Loucy (cell line): ENCODE results near the gene PSMD12.
A peak's percentile ranks its signal among the peaks of the same experiment; 100 is the strongest.

Source experiments
- H2AFZ ChIP-seq: fragments of 200-600 bp; sonication (generic); 2 replicates; pipeline ENCODE4 v1.6.0; 2016; ENCODE audit warnings: antibody characterized with exemption, mild to moderate bottlenecking, low read length, moderate library complexity
- H3F3A ChIP-seq: fragments of 200-600 bp; 2 replicates; pipeline ENCODE4 v1.6.0; 2016; ENCODE audit warnings: antibody characterized with exemption, low read depth, mild to moderate bottlenecking
- H3K27me3 ChIP-seq: fragments of 200-600 bp; sonication (generic); 2 replicates; pipeline ENCODE4 v1.6.1; 2014; ENCODE audit warnings: low read length, mild to moderate bottlenecking; ENCODE audit not compliant: insufficient read depth, poor library complexity, severe bottlenecking
- H3K36me3 ChIP-seq: fragments of 200-600 bp; sonication (generic); 2 replicates; pipeline ENCODE4 v1.6.1; 2016; ENCODE audit warnings: low read length; ENCODE audit not compliant: insufficient read depth
- H3K4me1 ChIP-seq: fragments of 200-600 bp; sonication (generic); 2 replicates; pipeline ENCODE4 v1.5.1; 2014; ENCODE audit warnings: low read length, mild to moderate bottlenecking; ENCODE audit not compliant: insufficient read depth, poor library complexity, severe bottlenecking
- H3K4me2 ChIP-seq: fragments of 200-600 bp; sonication (generic); 2 replicates; pipeline ENCODE4 v1.6.0; 2014; ENCODE audit warnings: antibody characterized with exemption, low read length, low read depth, mild to moderate bottlenecking; ENCODE audit not compliant: poor library complexity, severe bottlenecking
- H3K4me3 ChIP-seq: fragments of 200-600 bp; sonication (generic); 2 replicates; pipeline ENCODE4 v1.5.1; 2014; ENCODE audit warnings: low read length, mild to moderate bottlenecking, mixed read lengths; ENCODE audit not compliant: poor library complexity, severe bottlenecking
- H3K79me2 ChIP-seq: fragments of 200-600 bp; sonication (generic); 2 replicates; pipeline ENCODE4 v1.6.1; 2014; ENCODE audit warnings: low read length; ENCODE audit not compliant: insufficient read depth
- H3K9ac ChIP-seq: fragments of 200-600 bp; sonication (generic); 2 replicates; pipeline ENCODE4 v1.6.0; 2014; ENCODE audit warnings: mild to moderate bottlenecking, low read depth, low read length, moderate library complexity; ENCODE audit not compliant: poor library complexity, severe bottlenecking
- H3K9me2 ChIP-seq: fragments of 200-600 bp; sonication (generic); replicated peaks from 2 replicates; pipeline ENCODE4 v1.6.1; 2016; ENCODE audit warnings: low read depth, low read length, mixed read lengths
- H3K9me3 ChIP-seq: fragments of 200-600 bp; sonication (generic); 2 replicates; pipeline ENCODE4 v1.6.1; 2014; ENCODE audit warnings: mild to moderate bottlenecking, antibody characterized with exemption, low read length, low read depth; ENCODE audit not compliant: insufficient read depth
- H4K20me1 ChIP-seq: fragments of 200-600 bp; sonication (generic); 2 replicates; pipeline ENCODE4 v1.6.0; 2014; ENCODE audit warnings: antibody characterized with exemption, low read length, mild to moderate bottlenecking; ENCODE audit not compliant: insufficient read depth, poor library complexity, severe bottlenecking
- CTCF ChIP-seq: fragments of 200-600 bp; sonication (generic); conservative IDR thresholded peaks from 2 replicates; pipeline ENCODE4 v1.5.1; 2014; ENCODE audit warnings: mild to moderate bottlenecking, antibody characterized with exemption, low read length
- EZH2phosphoT487 ChIP-seq: fragments of 200-600 bp; IDR thresholded peaks from 2 replicates; pipeline ENCODE4 v1.6.1; 2018; ENCODE audit warnings: antibody characterized with exemption, mild to moderate bottlenecking, moderate library complexity, borderline replicate concordance

Gene PSMD12

GRCh38 chr17:67400193-67400592, 33.8 kb upstream of the PSMD12 start:
- Histone ChIP-seq H3K4me2 (peak overlapping the region; percentile 47), H3K36me3 (no peaks in the 10 kb centered on the region), H3K9ac (no peak overlapping the region)

GRCh38 chr17:67399676-67400075, 33.3 kb upstream of the PSMD12 start:
- no peak overlapping the region for H3K9ac ChIP-seq
- no peaks in the 10 kb centered on the region for H3K9me3 ChIP-seq
- no peak overlapping the region for H2AFZ ChIP-seq
- H3K9me2 ChIP-seq = no peaks in the 10 kb centered on the region
- no peaks in the 10 kb centered on the region for H3F3A ChIP-seq
- no peaks in the 10 kb centered on the region for H3K36me3 ChIP-seq
- no peak overlapping the region for H3K4me3 ChIP-seq
- TF ChIP-seq CTCF = no peak
- no peak for TF ChIP-seq EZH2phosphoT487
- H3K4me2 ChIP-seq = peak overlapping the region; percentile 47
- H3K4me1 ChIP-seq = peaks cover 13% of the 10 kb centered on the region
- H3K27me3 ChIP-seq = no peaks in the 10 kb centered on the region
- no peaks in the 10 kb centered on the region for H4K20me1 ChIP-seq
- 0 out of 2 replicates have a peak, but pooled peaks cover 5% of the 10 kb centered on the region for H3K79me2 ChIP-seq

More at GRCh38 chr17:67400193-67400592, 33.8 kb upstream of the PSMD12 start:
- 0 out of 2 replicates have a peak, but pooled peaks cover 5% of the 10 kb centered on the region for H3K79me2 ChIP-seq
- H3K4me1 ChIP-seq = peaks cover 13% of the 10 kb centered on the region
- H4K20me1 ChIP-seq = no peaks in the 10 kb centered on the region
- TF ChIP-seq EZH2phosphoT487 (no peak), CTCF (no peak)
- H3K9me2 ChIP-seq = no peaks in the 10 kb centered on the region
- 0 out of 2 replicates have a peak overlapping the region, but pooled peaks have one; percentile 59 for H2AFZ ChIP-seq
- H3K4me3 ChIP-seq = peak overlapping the region; percentile 4
- no peaks in the 10 kb centered on the region for H3K27me3 ChIP-seq
- no peaks in the 10 kb centered on the region for H3F3A ChIP-seq
- H3K9me3 ChIP-seq = no peaks in the 10 kb centered on the region

GRCh38 chr17:67393809-67394397, 27.5 kb upstream of the PSMD12 start:
- H3K4me3 ChIP-seq = no peak overlapping the region
- H4K20me1 ChIP-seq = no peaks in the 10 kb centered on the region
- no peak overlapping the region for H3K4me2 ChIP-seq
- H3K9ac ChIP-seq = no peak overlapping the region
- H3K9me3 ChIP-seq = no peaks in the 10 kb centered on the region
- H3F3A ChIP-seq = 0 out of 2 replicates have a peak, but pooled peaks cover 3% of the 10 kb centered on the region
- H3K36me3 ChIP-seq = no peaks in the 10 kb centered on the region
- H3K4me1 ChIP-seq = peaks cover 13% of the 10 kb centered on the region
- H3K9me2 ChIP-seq = no peaks in the 10 kb centered on the region
- 0 out of 2 replicates have a peak, but pooled peaks cover 5% of the 10 kb centered on the region for H3K79me2 ChIP-seq
- no peak for TF ChIP-seq CTCF
- TF ChIP-seq EZH2phosphoT487 = no peak
- no peaks in the 10 kb centered on the region for H3K27me3 ChIP-seq
- no peak overlapping the region for H2AFZ ChIP-seq
